Fibroblast of upper back skin (primary cell): Measurements from ENCODE around the gene PLIN5.
"Not testable (repeated sequence)": the region's sequence is repeated elsewhere in the genome, so short reads cannot be mapped to it uniquely, and the experiment has no call there.

Experiments used
- DNase-seq: peaks from one replicate; pipeline ENCODE4 v3.0.0-alpha.2; 2013

PLIN5 gene

DNA sequence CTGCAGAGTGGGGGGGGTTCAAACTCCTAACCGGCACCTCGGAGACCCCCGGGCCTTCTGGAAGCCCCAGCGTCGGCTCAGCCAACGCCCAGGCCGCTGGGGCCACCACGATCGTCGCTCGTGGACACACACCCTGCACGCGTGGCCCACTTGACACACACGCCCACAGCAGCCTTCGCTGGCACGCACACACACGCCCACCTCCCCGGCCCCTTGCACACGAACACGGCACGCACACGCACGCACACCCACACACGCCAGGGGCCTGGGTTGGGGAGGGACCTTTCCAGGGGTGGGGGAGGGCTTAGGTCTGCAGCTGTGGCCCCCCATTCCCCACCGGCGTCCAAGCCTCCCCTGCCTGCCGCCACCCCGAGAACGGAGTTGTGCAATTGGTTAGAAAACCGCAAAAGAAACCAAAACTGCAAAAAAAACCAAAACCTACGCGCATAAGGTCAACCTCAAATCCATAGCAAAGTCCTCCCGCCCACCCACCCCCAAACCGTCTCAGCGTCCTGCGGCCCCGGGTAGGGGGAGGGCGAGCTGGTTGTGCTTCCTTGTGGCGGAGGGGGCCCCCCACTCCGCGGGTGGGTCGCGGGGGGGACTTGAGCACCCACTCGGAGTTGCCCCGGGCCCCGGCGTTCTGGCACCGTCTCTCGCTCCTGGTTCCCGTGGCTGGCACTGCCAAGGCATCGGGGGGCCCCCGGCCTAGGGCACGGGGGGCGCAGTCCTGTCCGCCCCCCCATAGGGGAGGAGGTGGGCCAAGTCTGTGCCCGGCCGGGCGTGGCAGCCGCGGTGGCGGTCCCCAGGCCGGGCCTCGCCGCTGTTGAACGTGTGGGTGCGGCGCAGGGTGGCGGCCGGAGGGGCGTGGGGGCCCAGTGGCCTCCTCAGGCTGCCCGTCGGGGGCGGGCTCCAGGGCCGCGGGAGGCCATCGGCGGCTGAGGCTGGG, 8.1 kb upstream of the PLIN5 start:
- DNase-seq = no peak

DNA sequence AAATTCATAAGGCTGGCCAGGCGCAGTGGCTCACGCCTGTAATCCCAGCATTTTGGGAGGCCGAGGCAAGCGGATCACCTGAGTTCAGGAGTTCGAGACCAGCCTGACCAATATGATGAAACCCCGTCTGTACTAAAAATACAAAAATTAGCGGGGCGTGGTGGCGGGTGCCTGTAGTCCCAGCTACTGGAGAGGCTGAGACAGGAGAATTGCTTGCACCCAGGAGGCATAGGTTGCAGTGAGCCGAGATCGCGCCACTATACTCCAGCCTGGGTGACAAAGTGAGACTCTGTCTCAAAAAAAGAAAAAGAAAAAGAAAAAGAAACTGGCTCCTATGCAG, 6.8 kb upstream of the PLIN5 start:
- DNase-seq = not testable (repeated sequence)

DNA sequence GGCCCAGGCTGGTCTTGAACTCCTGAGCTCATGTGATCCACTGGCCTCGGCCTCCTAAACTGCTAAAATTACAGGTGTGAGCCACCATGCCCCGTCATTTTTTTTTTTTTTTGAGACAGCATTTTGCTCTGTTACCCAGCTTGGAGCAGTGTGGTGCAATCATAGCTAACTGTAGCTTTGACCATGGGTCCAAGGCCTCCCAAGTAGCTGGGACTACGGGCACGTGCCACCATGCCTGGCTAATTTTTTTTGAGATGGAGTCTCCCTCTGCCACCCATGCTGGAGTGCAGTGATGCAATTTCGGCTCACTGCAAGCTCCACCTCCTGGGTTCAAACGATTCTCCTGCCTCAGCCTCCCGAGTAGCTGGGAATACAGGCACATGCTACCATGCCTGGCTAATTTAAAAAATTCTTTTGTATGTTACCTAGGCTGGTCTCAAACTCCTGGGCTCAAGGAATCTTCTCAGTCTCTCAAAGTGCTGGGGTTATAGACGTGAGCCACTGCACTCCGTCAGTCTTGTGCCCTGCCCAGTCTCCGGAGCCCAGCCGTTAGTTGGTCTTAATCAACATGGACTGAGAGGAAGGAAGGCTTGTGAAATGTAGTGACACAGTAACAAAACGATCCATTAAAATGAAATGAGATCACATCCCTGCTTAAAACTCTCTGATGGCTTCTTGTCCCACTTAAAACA, 6.2 kb upstream of the PLIN5 start:
- no peak for DNase-seq

DNA sequence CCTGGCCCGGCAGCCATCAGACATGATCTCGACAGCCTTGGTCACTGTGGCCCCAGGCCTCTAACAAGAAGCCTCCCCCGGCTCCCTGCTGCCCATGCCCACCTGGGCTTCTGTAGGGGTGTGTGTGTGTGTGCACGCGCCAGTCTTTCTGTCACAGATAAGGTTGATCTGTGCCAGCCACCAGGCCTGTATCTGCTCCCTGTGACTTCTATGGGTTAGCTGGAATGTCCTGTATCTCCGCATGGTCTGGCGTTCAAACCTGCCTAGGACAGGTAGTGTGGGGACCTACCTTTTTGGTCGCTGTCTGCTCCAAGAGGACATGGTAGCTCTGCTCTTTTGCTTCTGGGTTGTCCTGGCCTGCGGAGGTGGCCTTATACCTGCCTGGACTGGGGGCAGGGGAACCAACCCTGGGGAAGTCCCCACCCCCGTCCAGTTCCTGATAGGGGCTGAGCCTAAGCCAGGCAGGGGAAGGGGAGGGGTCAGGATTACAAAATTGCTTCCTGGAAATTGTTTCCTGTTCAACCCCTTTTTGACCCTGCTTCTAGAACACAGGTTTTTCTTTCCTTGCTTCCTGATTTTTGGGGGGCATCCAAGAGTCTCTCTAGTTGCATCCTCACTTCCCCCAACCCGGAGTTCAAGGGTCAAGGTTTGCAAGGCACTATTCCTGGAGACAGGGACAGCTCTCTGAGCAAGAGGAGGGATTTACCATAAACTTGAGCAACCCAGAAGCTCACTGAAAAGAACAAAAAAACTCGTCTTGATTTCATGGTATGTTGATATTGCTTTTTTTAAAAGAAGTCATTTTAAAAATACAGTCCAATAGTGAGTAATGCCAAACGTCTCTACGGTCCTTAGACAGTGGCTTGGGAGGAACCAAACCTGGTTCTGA, 4.9 kb upstream of the PLIN5 start, which contains the start of gene LRG1:
Gene LRG1 (minus strand): TSS at position 344 of the 889 bp plus-strand sequence. CDS start 23 bp downstream, at position 321.
- DNase-seq = no peak

DNA sequence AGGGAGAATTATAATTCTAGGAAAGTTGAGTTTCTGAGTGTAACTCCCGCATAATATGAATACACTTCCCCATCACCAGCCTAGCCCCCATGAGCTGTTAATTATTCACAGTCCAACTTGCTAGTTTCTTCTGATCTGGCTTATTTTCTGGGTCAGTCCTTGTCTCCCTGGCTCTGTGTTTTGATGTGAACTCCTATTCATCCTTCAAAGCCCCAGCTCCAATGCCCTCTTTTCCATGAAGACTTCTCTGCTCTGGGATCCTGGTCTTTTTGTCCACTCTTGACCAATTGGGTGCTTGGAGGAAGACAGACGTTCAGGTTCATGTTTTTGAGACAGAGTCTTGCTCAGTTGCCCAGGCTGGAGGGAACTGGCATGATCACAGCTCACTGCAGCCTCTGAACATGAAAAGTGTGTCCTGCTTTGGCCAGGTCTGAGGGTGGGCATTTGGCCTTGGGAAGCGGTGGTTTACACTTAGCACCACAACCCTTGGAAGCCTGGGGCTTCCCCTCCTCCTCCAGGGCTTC, 4.2 kb upstream of the PLIN5 start:
- DNase-seq = no peak

DNA sequence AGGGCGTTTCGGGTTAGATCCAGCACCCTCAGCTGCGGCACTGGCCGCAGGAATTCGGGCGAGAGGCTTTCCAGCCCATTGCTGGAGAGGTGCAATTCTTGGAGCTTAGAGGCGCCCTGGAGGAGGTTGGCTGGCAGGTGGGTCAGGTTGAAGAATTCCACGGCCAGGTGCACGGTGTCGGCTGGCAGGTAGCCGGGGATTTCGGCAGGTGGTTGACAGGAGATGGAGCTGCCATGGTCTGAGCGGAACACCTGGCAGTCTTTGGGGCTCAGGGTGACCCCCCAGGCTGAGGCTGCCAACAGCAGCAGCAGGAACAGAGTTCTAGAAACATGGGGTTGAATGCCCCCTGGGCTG, 3.6 kb upstream of the PLIN5 start:
- no peak for DNase-seq

DNA sequence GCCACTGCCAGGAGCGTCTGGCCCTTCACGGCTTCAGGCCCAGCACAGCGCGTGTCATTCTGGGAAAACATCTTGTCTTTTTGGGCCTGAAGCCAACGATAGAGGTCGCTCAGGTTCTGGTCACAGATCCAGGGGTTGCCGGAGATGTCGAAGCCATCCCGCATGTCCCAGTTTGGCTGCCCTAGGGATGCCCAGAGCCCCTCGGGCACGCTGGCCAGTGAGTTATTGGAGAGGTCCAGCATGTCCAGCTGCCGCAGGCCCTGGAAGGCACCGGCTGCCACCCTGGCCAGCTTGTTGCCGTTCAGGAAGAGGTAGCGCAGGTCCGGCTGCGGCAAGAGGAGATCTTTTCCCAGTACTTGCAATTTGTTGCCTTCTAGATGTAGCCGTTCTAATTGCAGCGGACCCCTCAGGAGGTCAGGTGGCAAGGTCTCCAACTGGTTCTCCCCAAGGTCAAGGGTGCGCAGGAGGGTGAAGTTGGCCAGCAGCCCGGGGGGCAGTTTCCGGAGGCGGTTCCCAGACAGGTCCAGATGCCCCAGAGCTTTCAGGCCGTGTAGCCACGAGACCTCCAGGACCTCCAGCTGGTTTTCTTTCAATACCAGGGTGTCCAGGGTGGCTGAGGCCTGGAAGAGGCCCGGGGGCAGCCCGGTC, 3.1 kb upstream of the PLIN5 start:
- no peak for DNase-seq

DNA sequence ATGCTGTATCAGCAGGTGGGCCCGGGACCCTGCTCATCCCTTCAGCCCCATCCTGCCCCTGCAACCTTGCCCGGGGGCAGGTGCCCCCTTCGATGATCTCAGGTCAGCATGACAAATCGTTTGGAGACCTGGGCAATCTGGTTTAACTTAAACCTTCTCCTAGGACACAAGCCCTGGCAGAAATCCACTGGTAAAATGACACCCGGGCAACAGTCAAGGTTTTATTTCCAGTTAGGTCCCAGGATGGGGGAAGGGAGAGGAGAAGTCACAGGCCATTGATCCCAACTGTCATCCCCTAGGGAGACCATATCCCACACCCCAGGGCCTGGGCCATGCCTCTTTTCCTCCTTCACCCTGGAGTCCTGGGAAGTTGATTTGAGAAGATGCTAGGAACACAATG, 1.8 kb upstream of the PLIN5 start:
- no peak for DNase-seq

DNA sequence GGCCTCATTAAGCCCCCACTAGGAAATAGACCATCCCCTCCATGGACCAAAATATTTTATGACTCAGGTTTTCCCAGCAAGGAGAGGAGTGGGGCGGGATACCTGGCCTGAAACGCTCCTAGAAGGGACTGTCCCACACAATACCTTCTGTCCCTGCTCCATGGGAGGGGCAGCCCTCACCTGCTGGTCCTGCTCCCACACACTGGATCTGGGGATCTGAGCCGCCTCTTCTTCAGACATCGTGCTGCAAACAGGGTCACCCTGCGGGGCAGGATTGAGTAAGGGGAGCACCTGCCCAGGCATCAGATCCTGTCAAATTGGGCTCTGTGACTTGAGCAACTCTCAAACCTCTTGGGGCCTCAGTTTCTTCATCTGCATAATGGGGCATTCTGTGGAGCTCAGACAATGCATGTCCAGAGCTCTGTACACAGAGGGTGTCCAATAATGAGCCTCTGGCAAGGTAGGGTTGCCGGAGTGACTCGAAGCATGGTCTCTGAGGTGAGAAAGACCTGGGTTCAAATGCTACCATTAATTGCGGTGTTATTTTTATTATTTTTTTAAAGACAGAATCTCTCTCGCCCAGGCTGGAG, 1.1 kb downstream of the PLIN5 start:
- DNase-seq = no peak

DNA sequence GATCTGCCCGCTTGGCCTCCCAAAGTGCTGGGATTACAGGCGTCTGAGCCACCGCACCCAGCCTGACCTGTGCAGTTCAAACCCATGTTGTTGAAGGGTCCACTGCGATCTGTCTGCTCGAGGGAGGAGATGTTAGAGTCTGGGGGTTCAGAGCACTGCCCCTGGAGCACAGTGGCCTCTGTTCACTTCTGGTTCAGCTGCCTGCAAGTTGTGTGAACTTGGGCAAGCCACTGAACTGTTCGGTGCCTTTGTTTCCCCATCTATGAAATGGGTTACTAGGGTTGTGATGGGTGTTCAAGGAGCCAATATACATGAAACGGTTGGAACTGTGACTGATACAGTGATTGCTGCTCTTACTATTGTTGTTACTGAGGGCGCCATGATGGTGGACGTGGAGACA, 1.7 kb downstream of the PLIN5 start:
- DNase-seq = no peak

DNA sequence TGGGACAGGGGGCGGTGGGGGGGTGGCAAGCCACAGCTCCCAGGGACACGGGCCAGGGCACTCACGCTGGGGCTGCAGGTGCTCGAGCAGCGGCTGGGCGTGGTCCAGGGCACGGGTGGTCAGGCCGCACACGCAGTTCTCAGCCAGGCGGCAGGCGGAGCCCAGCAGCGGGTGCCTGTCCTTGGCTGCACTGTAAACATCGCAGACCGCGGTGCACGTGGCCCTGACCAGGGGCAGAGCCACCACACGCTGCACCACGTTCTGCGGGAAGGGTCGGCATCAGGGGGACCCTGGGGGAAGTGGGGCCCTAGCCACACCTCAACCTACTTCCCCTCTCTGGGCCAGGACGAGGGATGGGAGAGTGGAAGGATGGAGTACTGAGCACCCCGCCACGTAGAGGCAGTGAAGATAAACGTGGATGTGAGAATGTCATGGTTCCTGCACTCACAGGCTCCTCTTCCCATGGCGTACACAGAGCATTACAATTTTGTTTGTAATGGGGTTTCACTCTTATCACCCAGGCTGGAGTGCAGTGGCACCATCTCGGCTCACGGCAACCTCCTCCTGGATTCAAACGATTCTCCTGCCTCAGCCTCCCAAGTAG, 3.4 kb downstream of the PLIN5 start:
- no peak for DNase-seq

DNA sequence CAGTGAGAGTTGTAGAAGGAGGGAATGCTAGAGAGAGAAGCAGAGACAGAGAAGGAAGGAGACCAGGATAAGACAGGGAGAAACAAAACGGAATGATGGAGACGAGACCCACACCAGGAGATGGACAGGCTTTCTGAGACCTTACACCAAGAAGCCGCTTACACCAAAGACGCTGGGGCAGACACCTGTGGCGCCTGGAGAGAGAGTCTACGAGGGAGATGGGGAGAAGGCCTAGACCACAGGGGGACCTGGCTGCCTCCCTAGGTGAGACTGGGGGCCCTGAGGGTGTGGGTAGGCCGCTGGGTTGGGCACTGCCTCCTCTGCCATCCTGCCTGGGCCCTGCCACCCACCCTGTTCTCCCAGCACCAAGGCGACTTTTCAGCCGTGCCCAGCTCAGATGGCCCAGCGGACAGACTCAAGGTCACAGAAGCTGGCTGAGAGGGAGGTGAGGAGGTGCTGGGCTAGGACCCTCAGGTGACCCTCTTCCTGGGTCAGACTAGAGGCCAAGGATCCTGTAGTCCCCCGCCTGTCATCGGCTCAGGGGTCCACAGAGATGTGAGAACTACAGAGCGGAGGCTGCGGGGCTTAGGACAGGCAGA, 5.0 kb downstream of the PLIN5 start:
- no peak for DNase-seq

DNA sequence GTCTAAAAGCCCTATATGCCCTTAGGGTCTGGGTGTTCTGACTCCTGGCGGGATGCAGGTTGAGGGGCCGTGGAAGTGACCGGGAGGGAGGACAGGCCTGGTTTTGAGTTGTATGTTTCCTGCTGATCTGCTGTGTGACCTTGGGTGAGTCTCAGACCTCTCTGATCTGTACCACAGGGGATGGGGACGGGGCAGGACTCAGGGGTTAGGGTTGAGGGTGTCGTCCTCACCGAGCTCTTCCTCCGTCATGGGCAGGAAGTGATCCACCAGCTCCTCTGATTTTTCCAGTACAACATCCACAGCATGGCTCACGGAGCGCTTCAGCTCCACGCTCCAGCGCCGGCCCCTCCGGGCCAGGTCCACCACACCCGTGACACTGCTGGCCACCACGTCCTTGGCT, 6.2 kb downstream of the PLIN5 start:
- DNase-seq = no peak

DNA sequence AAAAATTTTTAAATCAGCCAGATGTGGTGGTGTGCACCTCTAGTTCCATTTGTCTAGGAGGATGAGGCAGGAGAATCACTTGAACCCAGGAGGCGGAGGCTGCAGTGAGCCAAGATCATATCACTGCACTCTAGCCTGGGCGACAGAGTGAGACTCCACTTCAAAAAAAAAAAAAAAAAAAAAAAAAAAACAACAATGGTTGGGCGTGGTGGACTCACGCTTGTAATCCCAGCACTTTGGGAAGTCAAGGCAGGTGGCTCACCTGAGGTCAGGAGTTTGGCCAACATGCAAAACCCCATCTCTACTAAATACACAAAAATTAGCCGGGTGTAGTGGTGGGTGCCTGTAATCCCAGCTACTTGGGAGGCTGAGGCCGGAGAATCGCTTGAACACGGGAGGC, 7.6 kb downstream of the PLIN5 start:
- DNase-seq = not testable (repeated sequence)

DNA sequence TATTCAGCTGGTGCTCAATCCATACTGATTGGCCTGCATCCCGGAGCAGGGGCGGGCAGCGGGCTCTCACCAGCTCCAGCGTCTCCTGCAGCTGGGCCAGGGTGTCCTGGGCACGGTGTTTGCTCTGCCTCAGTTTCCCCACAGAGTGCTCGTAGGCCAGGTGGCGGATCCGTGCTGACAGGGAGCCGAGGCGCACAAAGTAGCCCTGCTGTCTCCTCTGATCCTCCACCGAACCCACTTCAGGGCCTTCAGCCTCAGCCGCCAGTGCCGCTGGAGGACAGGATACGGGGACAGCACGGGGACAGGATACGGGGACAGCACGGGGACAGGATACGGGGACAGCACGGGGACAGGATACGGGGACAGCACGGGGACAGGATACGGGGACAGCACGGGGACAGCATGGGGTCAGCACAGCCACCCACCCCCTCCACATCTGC, 9.4 kb downstream of the PLIN5 start:
- DNase-seq = no peak

DNA sequence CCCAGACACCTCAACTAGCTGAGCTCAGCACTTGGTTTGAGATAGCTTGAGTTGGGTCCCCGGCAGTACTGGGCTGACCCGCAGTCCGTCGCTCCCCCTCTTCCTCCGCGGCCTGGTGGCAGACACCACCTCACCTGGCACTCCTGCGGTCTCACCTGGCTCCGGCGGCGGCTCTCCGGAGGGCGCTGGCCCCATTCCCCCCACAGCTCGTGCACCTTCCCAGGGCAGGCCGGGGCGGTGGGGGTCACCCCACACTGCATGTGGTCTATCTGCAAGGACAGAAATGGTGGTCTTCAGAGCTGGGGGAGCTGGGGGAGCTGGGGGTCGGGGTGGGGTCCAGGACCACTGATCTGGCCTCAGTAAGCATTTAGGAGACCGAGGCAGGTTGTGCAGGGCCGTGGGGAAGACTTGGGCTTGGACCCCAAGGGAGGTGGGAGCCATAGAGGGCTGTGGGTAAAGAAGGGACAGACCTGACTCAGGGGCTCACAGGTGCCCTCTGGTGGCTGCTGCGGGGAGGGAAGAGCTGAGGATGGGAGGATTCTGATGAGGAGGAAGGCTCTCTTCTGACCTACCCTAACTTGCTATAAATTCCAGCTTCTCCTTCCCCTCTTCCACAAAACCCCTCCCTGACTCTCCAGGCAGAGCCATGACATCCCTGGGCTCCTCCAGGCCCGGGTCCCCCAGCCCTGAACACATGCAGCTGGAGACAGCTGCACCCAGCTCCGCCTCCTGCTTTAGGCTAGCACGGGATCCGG, 10.0 kb downstream of the PLIN5 start:
- peak; percentile 30 for DNase-seq

DNA sequence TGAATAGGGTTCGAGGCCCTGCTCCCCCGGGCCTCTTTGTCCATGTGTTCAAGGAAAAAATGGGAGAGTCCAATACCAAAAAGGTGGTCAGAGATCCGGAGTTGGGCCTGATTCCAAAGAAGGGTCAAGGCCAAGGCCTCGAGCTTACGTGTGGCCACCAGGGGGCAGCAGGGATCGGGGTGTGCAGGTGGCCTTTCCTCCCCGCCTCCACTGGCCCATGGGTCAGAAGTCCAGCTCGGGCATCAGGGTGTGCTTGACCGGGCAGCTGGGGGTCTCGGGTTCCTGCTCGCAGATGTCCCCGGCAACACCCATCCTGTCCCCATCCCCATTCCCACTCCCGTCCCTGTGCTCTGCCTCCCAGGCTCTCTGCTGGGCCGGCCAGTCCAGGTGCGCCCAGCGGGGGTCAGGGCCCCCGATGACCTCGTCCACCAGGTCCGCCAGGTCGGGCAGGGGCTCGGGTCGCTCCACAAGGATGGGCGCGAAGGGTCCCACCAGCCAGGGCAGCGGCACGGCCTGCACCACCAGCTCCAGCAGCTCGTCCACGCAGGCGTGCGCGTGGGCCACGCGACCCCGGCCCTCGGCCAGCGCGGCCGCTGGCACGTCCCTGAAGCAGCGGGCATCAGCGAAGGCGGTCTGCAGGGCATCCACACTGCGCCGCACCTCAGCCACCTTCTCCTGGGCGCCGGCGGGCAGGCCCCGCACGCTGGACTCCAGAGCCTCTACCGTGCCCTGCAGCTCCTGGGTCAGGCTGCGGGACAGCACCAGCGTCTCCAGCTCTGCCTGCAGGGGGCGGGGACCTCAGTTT, 11.5 kb downstream of the PLIN5 start:
- peak; percentile 6 for DNase-seq

DNA sequence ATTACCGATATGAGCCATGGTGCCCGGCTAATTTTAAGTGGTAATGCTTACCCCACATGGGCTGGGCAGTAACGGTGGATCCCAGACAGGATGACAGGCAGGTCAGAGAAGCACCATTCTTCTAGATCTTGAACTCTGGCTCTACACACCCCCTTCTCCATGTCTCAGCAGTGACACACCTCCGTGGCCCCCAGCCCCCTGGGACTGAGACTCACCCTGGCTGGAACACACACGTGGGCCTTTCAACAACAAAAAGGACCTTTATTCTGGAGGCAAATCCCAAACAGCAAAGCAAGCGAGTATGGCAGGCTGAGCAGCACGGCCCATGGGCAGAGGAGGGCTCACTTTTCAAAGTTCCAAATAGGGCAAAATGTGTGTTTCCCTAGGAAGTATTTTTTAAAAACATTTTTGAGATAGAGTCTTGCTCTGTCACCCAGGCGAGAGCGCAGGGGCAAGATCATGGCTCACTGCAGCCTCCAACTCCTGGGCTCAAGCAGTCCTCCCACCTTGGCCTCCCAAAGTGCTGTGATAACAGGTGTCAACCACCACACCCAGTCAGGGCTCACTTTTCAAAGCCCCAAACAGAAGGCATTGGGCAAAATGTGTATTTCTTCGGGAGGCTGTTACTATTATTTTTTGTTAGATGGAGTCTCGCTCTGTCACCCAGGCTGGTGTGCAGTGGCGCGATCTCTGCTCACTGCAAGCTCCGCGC, 12.6 kb downstream of the PLIN5 start:
- no peak for DNase-seq

DNA sequence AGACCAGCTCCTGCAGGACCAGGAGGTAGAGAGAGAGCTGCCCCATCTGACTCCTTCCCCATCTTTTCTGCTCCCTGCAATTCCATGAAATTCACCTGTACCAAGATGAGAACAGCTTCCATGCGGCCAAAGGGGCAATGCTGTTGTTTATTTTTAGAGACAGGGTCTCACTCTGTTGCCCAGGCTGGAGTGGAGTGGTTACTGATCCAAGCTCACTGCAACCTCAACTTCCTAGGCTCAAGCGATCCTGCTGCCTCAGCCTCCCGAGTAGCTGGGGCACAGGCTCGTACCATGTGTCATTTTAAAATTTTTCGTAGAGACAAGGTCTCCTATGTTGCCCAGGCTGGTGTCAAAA, 13.2 kb downstream of the PLIN5 start:
- no peak for DNase-seq
